ENCODE data around the gene NUDT2. TPM values are rescaled to one million over a fixed set of nuclear protein-coding genes. Genes with fewer than 3 reads are reported as not detected.

Gene NUDT2
- total and polyA plus RNA-seq, 10 of the 15 experiments (the other 5 are each of a cell fraction or from before 2014, with no cell fraction given), result 24.5 to 55.1 (median 33.6) TPM

DNA sequence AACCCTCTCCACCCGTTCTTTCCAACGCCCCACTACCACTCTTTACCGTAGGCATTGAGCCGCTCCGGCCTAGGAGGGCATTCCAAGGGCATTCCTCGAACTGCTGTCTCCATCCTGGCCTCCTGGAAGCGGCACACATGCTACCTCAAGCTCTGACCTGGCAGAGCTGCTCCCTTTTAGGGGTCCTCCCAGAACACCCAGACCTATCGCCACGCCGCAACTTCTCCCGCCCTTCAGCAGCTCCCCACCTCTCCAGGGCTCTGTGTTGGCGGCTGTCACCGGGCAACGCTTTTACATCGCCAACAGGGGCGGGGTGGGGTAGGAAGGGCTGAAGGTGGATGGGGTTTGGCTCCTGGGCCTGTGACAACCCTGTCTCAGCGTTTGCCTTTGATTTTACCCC lies 52.0 kb downstream of the NUDT2 start:
- DNase-seq (ENCODE audit: low read depth, low spot score), result no peak
- Histone ChIP-seq H3K36me3 (ENCODE audit: control insufficient read depth in 2 of 2, insufficient read depth in 2 of 2, low read length in 1 of 2) (no peaks in the 10 kb centered on the region), H4K20me1 (ENCODE audit: control insufficient read depth, insufficient read depth) (no peaks in the 10 kb centered on the region), H3K4me2 (ENCODE audit: control insufficient read depth, insufficient read depth) (no peak overlapping the region; the same call in 1 of the 2 replicates), H2AFZ (ENCODE audit: control insufficient read depth, low read depth, low read length) (no peak overlapping the region), H3K4me3 (no peak overlapping the region), H3K9me3 (replicated peaks; ENCODE audit: control insufficient read depth, insufficient read depth, low read length) (no peaks in the 10 kb centered on the region), H3K9ac (ENCODE audit: control insufficient read depth, insufficient read depth, low read length) (no peak overlapping the region), H3K27ac (ENCODE audit: control insufficient read depth, insufficient read depth) (no peak overlapping the region), H3K27me3 (replicated peaks in 1 of 2; ENCODE audit: control insufficient read depth in 2 of 2, insufficient read depth in 2 of 2, low read length in 1 of 2) (peaks cover 5 to 12% of the 10 kb centered on the region in 2 experiments), H3K4me1 (ENCODE audit: control insufficient read depth, insufficient read depth, low read length) (peaks cover 19% of the 10 kb centered on the region), H3K79me2 (ENCODE audit: control insufficient read depth, insufficient read depth, low read length) (no peaks in the 10 kb centered on the region)
- ChIA-PET POLR2A (no interaction called here), SMC1A (ENCODE audit: uncharacterized antibody, unreplicated experiment) (interaction anchor here (0.6 to 8.7 kb wide), 2 partner anchors 23 to 48 kb away, joined by 3 to 73 read pairs; no protein-coding TSS in a partner anchor), CTCF (no interaction called here), RAD21 (ENCODE audit: unreplicated experiment) (no interaction called here)
- TF ChIP-seq SREBF2 (IDR thresholded peaks at IDR 0.05; ENCODE audit: low read length) (no peak), NFYB (IDR thresholded peaks at IDR 0.05; ENCODE audit: insufficient read depth, low read depth, low read length) (no peak), HDAC6 (IDR thresholded peaks at IDR 0.05; ENCODE audit: unreplicated experiment) (no peak), FOXM1 (IDR thresholded peaks at IDR 0.05; ENCODE audit: low read depth, low read length) (no peak), NR2C1 (IDR thresholded peaks at IDR 0.05) (no peak), KAT2A (conservative IDR thresholded peaks at IDR 0.05; ENCODE audit: control insufficient read depth, low read depth, low read length) (no peak), IKZF2 (IDR thresholded peaks at IDR 0.05) (no peak), MYB (IDR thresholded peaks at IDR 0.05; ENCODE audit: borderline replicate concordance, low read depth, low read length) (no peak), ESRRA (IDR thresholded peaks at IDR 0.05; ENCODE audit: low read length) (no peak), TCF12 (IDR thresholded peaks at IDR 0.05; ENCODE audit: low read depth, low read length) (no peak), ATF3 (IDR thresholded peaks at IDR 0.05; ENCODE audit: borderline replicate concordance, extremely low read depth, low read depth, low read length) (no peak), ZNF622 (IDR thresholded peaks at IDR 0.05) (no peak), RB1 (IDR thresholded peaks at IDR 0.05; ENCODE audit: borderline replicate concordance) (no peak), BRCA1 (IDR thresholded peaks at IDR 0.05; ENCODE audit: low read depth, low read length) (no peak), STAT3 (IDR thresholded peaks at IDR 0.05; ENCODE audit: low read depth, low read length) (no peak)
- TF ChIP-seq, protein P1, sequence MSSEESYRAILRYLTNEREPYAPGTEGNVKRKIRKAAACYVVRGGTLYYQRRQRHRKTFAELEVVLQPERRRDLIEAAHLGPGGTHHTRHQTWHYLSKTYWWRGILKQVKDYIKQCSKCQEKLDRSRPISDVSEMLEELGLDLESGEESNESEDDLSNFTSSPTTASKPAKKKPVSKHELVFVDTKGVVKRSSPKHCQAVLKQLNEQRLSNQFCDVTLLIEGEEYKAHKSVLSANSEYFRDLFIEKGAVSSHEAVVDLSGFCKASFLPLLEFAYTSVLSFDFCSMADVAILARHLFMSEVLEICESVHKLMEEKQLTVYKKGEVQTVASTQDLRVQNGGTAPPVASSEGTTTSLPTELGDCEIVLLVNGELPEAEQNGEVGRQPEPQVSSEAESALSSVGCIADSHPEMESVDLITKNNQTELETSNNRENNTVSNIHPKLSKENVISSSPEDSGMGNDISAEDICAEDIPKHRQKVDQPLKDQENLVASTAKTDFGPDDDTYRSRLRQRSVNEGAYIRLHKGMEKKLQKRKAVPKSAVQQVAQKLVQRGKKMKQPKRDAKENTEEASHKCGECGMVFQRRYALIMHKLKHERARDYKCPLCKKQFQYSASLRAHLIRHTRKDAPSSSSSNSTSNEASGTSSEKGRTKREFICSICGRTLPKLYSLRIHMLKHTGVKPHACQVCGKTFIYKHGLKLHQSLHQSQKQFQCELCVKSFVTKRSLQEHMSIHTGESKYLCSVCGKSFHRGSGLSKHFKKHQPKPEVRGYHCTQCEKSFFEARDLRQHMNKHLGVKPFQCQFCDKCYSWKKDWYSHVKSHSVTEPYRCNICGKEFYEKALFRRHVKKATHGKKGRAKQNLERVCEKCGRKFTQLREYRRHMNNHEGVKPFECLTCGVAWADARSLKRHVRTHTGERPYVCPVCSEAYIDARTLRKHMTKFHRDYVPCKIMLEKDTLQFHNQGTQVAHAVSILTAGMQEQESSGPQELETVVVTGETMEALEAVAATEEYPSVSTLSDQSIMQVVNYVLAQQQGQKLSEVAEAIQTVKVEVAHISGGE (CRISPR knock-in tag; IDR thresholded peaks at IDR 0.05), result no peak
- TF ChIP-seq, protein P2, sequence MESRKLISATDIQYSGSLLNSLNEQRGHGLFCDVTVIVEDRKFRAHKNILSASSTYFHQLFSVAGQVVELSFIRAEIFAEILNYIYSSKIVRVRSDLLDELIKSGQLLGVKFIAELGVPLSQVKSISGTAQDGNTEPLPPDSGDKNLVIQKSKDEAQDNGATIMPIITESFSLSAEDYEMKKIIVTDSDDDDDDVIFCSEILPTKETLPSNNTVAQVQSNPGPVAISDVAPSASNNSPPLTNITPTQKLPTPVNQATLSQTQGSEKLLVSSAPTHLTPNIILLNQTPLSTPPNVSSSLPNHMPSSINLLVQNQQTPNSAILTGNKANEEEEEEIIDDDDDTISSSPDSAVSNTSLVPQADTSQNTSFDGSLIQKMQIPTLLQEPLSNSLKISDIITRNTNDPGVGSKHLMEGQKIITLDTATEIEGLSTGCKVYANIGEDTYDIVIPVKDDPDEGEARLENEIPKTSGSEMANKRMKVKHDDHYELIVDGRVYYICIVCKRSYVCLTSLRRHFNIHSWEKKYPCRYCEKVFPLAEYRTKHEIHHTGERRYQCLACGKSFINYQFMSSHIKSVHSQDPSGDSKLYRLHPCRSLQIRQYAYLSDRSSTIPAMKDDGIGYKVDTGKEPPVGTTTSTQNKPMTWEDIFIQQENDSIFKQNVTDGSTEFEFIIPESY (IDR thresholded peaks at IDR 0.05), result no peak
- no peak for ATAC-seq
- WGBS (ENCODE audit: insufficient coverage, insufficient replicate concordance, low lambda C conversion rate, missing lambda C conversion rate), result 17% methylated on average over 17 of the region's 17 CpGs
- BruUV-seq (replicated peaks), result no TSS peak
- intact Hi-C loops (cut with micrococcal nuclease; ENCODE audit: unreplicated experiment), result no loop called here
- FAIRE-seq, result no peak
- in situ Hi-C loops (cut with MboI), result no loop called here
